IMR-90 (cell line): Measurements from ENCODE around the gene MEGF8. TPM values are rescaled to one million over a fixed set of nuclear protein-coding genes. Genes with fewer than 3 reads are reported as not detected.

ENCODE experiments used
- ATAC-seq: fragments of 200-7000 bp; cut with Tn5 transposase; 2 replicates; pipeline ENCODE4 v1.9.1; 2020; ENCODE audit warnings: low read depth, mild to moderate bottlenecking, moderate library complexity
- BruUV-seq: library from RNA; stranded (reverse); fragments of 400-500 nt; replicated peaks from 2 replicates; lab custom pipeline; 2021; lab: Mats Ljungman, UMichigan
- CTCF ChIA-PET: fragments of 300-600 bp; formaldehyde crosslinking; extraction: SDS; loops from one replicate; lab custom pipeline; 2021; ENCODE audit warnings: antibody characterized with exemption; lab: Yijun Ruan, JAX
- POLR2A ChIA-PET: fragments of 300-600 bp; sonication (Branson Sonifier 250); formaldehyde crosslinking; loops from one replicate; lab custom pipeline; 2022; ENCODE audit warnings: antibody characterized with exemption; ENCODE audit not compliant: unreplicated experiment; lab: Charles Lee
- DNase-seq: peaks from one replicate; pipeline ENCODE4 v3.0.0; 2013
- H2AFZ ChIP-seq: replicated peaks from 2 replicates; pipeline ENCODE3; 2013; ENCODE audit warnings: low read length, mild to moderate bottlenecking; ENCODE audit not compliant: poor library complexity
- H2AK5ac ChIP-seq: 2 replicates; pipeline ENCODE4 v1.6.1; 2013; ENCODE audit warnings: low read depth, low read length, inconsistent platforms
- H2AK9ac ChIP-seq: replicated peaks from 2 replicates; pipeline ENCODE3; 2013; ENCODE audit warnings: mild to moderate bottlenecking, low read depth, low read length, moderate library complexity; ENCODE audit not compliant: poor library complexity
- H2BK120ac ChIP-seq: 2 replicates; pipeline ENCODE4 v1.6.1; 2013; ENCODE audit warnings: low read depth, low read length, inconsistent platforms
- H2BK15ac ChIP-seq: 3 replicates; pipeline ENCODE4 v1.6.1; 2013; ENCODE audit warnings: low read depth, low read length, inconsistent platforms
- H2BK20ac ChIP-seq: 2 replicates; pipeline ENCODE4 v1.6.1; 2013; ENCODE audit warnings: low read depth, mild to moderate bottlenecking, inconsistent platforms, low read length, moderate library complexity
- H2BK5ac ChIP-seq: 2 replicates; pipeline ENCODE4 v1.6.1; 2013; ENCODE audit warnings: mild to moderate bottlenecking, low read depth, low read length, inconsistent platforms; ENCODE audit not compliant: poor library complexity, severe bottlenecking
- H3K14ac ChIP-seq: replicated peaks from 2 replicates; pipeline ENCODE4 v1.6.1; 2013; ENCODE audit warnings: low read depth, low read length, inconsistent platforms
- H3K18ac ChIP-seq: 2 replicates; pipeline ENCODE4 v1.6.1; 2013; ENCODE audit warnings: low read depth, low read length, control low read depth
- H3K23ac ChIP-seq: 2 replicates; pipeline ENCODE4 v1.6.1; 2013; ENCODE audit warnings: low read depth, low read length, inconsistent platforms
- H3K27ac ChIP-seq: 2 replicates; pipeline ENCODE4 v1.5.1; 2013; ENCODE audit warnings: mild to moderate bottlenecking, control low read depth, low read length; ENCODE audit not compliant: insufficient read depth
- H3K27me3 ChIP-seq: 2 replicates; pipeline ENCODE4 v1.6.1; 2013; ENCODE audit warnings: low read length; ENCODE audit not compliant: control insufficient read depth, insufficient read depth
- H3K36me3 ChIP-seq: 2 replicates; pipeline ENCODE4 v1.6.1; 2013; ENCODE audit warnings: low read length, mixed read lengths; ENCODE audit not compliant: control insufficient read depth, insufficient read depth
- H3K4ac ChIP-seq: 2 replicates; pipeline ENCODE4 v1.6.1; 2013; ENCODE audit warnings: low read depth, low read length, inconsistent platforms
- H3K4me1 ChIP-seq: 2 replicates; pipeline ENCODE4 v1.6.1; 2013; ENCODE audit warnings: low read length, mixed read lengths; ENCODE audit not compliant: control insufficient read depth, insufficient read depth
- H3K4me2 ChIP-seq: 2 replicates; pipeline ENCODE4 v1.6.1; 2013; ENCODE audit warnings: low read depth, mild to moderate bottlenecking, control low read depth, low read length, moderate library complexity
- H3K4me3 ChIP-seq: 2 replicates; pipeline ENCODE4 v1.5.1; 2013; ENCODE audit warnings: low read depth, mild to moderate bottlenecking, control low read depth, low read length, moderate library complexity; ENCODE audit not compliant: insufficient read depth
- H3K56ac ChIP-seq: 2 replicates; pipeline ENCODE4 v1.6.1; 2013; ENCODE audit warnings: low read length, inconsistent platforms; ENCODE audit not compliant: insufficient read depth; ENCODE audit errors: extremely low read depth
- H3K79me1 ChIP-seq, 2 experiments: 2 replicates each; pipeline ENCODE4 v1.6.1; 2013; ENCODE audit warnings: low read length in 2 of 2, inconsistent platforms in 1 of 2, low read depth in 1 of 2
- H3K9ac ChIP-seq: 2 replicates; pipeline ENCODE4 v1.6.1; 2013; ENCODE audit warnings: low read depth, low read length, control low read depth
- H3K9me1 ChIP-seq: 2 replicates; pipeline ENCODE4 v1.6.1; 2013; ENCODE audit warnings: low read length, inconsistent platforms; ENCODE audit not compliant: insufficient read depth
- H3K9me3 ChIP-seq: 2 replicates; pipeline ENCODE4 v1.6.1; 2013; ENCODE audit warnings: low read length; ENCODE audit not compliant: control insufficient read depth, insufficient read depth
- H4K20me1 ChIP-seq: 2 replicates; pipeline ENCODE4 v1.6.1; 2013; ENCODE audit warnings: low read length, inconsistent platforms; ENCODE audit not compliant: insufficient read depth
- H4K5ac ChIP-seq: 2 replicates; pipeline ENCODE4 v1.6.1; 2013; ENCODE audit warnings: mild to moderate bottlenecking, low read depth, low read length, control low read depth
- H4K8ac ChIP-seq, 2 experiments: 2 replicates each; pipeline ENCODE4 v1.6.1; 2013; ENCODE audit warnings: low read depth in 2 of 2, low read length in 2 of 2, control low read depth in 1 of 2, inconsistent platforms in 1 of 2
- H4K91ac ChIP-seq: 2 replicates; pipeline ENCODE4 v1.6.1; 2013; ENCODE audit warnings: low read depth, low read length, inconsistent platforms; ENCODE audit not compliant: insufficient read depth
- BHLHE40 ChIP-seq: fragments of 150-350 bp; IDR thresholded peaks from 2 replicates; pipeline ENCODE4 v1.6.1; 2016; ENCODE audit warnings: mild to moderate bottlenecking, low read depth, low read length
- CEBPB ChIP-seq: IDR thresholded peaks from 2 replicates; pipeline ENCODE4 v1.6.1; 2012; ENCODE audit warnings: low read depth, low read length, improper control_type of control experiment
- CHD1 ChIP-seq: IDR thresholded peaks from 2 replicates; pipeline ENCODE4 v1.6.1; 2012; ENCODE audit warnings: low read depth, low read length, improper control_type of control experiment
- FOS ChIP-seq: fragments of 150-350 bp; IDR thresholded peaks from 2 replicates; pipeline ENCODE4 v1.6.1; 2016; ENCODE audit warnings: low read depth, low read length
- MAFK ChIP-seq: IDR thresholded peaks from 2 replicates; pipeline ENCODE4 v1.6.1; 2012; ENCODE audit warnings: low read depth, low read length, improper control_type of control experiment
- MAZ ChIP-seq: IDR thresholded peaks from 2 replicates; pipeline ENCODE4 v1.6.1; 2012; ENCODE audit warnings: low read depth, mild to moderate bottlenecking, low read length, improper control_type of control experiment, moderate library complexity, borderline replicate concordance
- MXI1 ChIP-seq: IDR thresholded peaks from 2 replicates; pipeline ENCODE4 v1.6.1; 2012; ENCODE audit warnings: low read depth, mild to moderate bottlenecking, low read length, moderate library complexity, borderline replicate concordance
- NFE2L2 ChIP-seq: fragments of 150-350 bp; IDR thresholded peaks from 2 replicates; pipeline ENCODE4 v1.6.1; 2016; ENCODE audit warnings: low read depth, mild to moderate bottlenecking, low read length
- POLR2A ChIP-seq: IDR thresholded peaks from 2 replicates; pipeline ENCODE4 v1.6.1; 2012; ENCODE audit warnings: mild to moderate bottlenecking, low read depth, low read length
- RAD21 ChIP-seq: IDR thresholded peaks from 2 replicates; pipeline ENCODE4 v1.6.1; 2012; ENCODE audit warnings: low read length, improper control_type of control experiment
- RCOR1 ChIP-seq: IDR thresholded peaks from 2 replicates; pipeline ENCODE4 v1.6.1; 2012; ENCODE audit warnings: mild to moderate bottlenecking, low read length, improper control_type of control experiment; ENCODE audit not compliant: insufficient replicate concordance
- RFX5 ChIP-seq: IDR thresholded peaks from 2 replicates; pipeline ENCODE4 v1.8.0; 2012; ENCODE audit warnings: low read depth, mild to moderate bottlenecking, low read length, moderate library complexity
- SMC3 ChIP-seq: fragments of 150-350 bp; IDR thresholded peaks from 2 replicates; pipeline ENCODE4 v1.6.1; 2016; ENCODE audit warnings: low read depth, mild to moderate bottlenecking, antibody characterized with exemption, low read length, moderate library complexity
- WGBS, 2 experiments: methylation state at CpG; one replicate each; pipeline versions ENCODE4 v1.1.5 to v1.1.7; 2013; ENCODE audit warnings: missing lambda C conversion rate in 2 of 2; ENCODE audit not compliant: insufficient read length in 1 of 2; ENCODE audit errors: extremely low coverage in 2 of 2; 5-methylcytosine and 5-hydroxymethylcytosine counted together
- dilution Hi-C: fragments of 300-500 bp; cut with HindIII; formaldehyde crosslinking; loops from one replicate; pipeline ENCODE4 v1.14.3; 2018; ENCODE audit warnings: low sequenced_read_pairs; ENCODE audit not compliant: unreplicated experiment
- in situ Hi-C: fragments of 300-500 bp; cut with MboI; formaldehyde crosslinking; loops from 3 replicates; pipeline ENCODE4 v1.14.3; 2019; ENCODE audit warnings: low sequenced_read_pairs, inconsistent platforms, mixed read lengths
- intact Hi-C: fragments of 100-400 bp; cut with micrococcal nuclease; formaldehyde crosslinking; loops from 2 replicates; pipeline ENCODE4 v1.10.0; 2022
- polyA plus RNA-seq, 3 experiments: library from polyadenylated mRNA; depleted of rRNA; stranded (reverse); fragments of >200 nt; gene quantifications; 2 replicates each; pipeline ENCODE4 v1.2.3, GENCODE V29; 2012; ENCODE audit warnings: low replicate concordance in 1 of 3
- total RNA-seq: library from RNA; depleted of rRNA; stranded (reverse); fragments of >200 nt; gene quantifications from 2 replicates; pipeline ENCODE4 v1.2.3, GENCODE V29; 2012
- TF ChIP-seq, protein P1 (sequence below): fragments of 150-350 bp; IDR thresholded peaks from 2 replicates; pipeline ENCODE4 v1.6.1; 2016; ENCODE audit warnings: low read depth, mild to moderate bottlenecking, low read length, moderate library complexity, borderline replicate concordance
- TF ChIP-seq, protein P2 (sequence below): fragments of 150-350 bp; IDR thresholded peaks from 2 replicates; pipeline ENCODE4 v1.6.1; 2017; ENCODE audit warnings: mild to moderate bottlenecking, antibody characterized with exemption, low read length, low read depth

Gene MEGF8
- total and polyA plus RNA-seq, 2 of the 4 experiments (the other 2 are of a cell fraction) = 2.3 to 12.5 TPM

DNA sequence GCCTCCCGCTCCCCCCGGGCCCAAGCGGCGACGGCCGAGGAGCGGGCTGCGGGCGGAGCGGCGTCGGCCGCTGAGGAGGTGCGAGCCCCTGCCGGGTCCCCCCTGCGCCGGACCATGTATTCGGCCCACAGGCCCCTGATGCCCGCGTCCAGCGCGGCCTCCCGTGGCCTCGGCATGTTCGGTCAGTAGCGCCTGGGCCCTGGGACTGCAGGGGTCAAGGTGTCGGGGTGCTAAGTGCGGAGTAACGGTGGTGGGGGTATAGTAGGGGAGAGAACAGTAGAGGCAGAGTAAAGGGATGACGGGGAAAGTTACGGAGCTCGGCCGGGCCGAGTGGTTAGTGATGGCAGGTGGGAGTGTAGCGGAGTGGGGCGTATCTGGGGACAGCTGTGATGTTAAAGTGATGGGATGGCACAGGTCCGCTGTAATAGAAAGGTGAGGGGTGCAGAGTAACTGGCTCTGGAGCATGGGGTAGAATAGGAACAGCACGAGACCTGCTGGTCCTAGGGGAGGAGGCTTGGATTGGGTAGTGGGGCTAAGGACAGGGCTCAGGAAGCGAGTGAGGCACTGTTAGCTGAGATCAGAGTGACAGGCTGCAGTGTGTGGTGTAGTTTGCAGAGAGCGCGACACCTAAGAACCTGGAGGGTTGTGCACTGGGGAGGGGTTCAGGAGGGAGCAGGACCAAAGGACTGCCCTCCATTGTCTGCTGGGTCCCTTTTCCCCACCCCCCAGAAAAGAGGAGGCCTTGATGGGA is 40.7 kb upstream of the MEGF8 start:
- no peak overlapping the region for H2BK120ac ChIP-seq
- in situ Hi-C loops (no loop called here), dilution Hi-C loops (no loop called here), intact Hi-C loops (no loop called here)
- H3K18ac ChIP-seq = no peak overlapping the region
- H2AK5ac ChIP-seq = peak overlapping the region; percentile 90
- peak overlapping the region; percentile 94 for H3K4me2 ChIP-seq
- H3K27ac ChIP-seq = peak overlapping the region; percentile 70
- H2BK5ac ChIP-seq = peak overlapping the region; percentile 16
- no peak overlapping the region for H4K5ac ChIP-seq
- H3K9me3 ChIP-seq = no peaks in the 10 kb centered on the region
- peak overlapping the region; percentile 89 for H3K9ac ChIP-seq
- WGBS, 2 experiments = 0% methylated on average over 20 of the region's 41 CpGs; no CpG with 5 or more reads in 1 of the 2 experiments
- peak overlapping the region; percentile 44 for H3K4ac ChIP-seq
- DNase-seq = no peak
- H3K23ac ChIP-seq = peak overlapping the region; percentile 68
- peak; percentile 0; the same call in 1 of the 2 replicates for ATAC-seq
- peak overlapping the region; percentile 98 for H2AK9ac ChIP-seq
- CTCF ChIA-PET = interaction anchor here (0.7 kb wide), 1 partner anchor 125 kb away, joined by 4 read pairs; no protein-coding TSS in a partner anchor
- peaks cover 39% of the 10 kb centered on the region for H3K4me1 ChIP-seq
- POLR2A ChIA-PET = no interaction called here
- H3K56ac ChIP-seq = no peak overlapping the region; the same call in none of the 2 replicates
- H3K4me3 ChIP-seq = peak overlapping the region; percentile 89
- H4K91ac ChIP-seq = peak overlapping the region; percentile 8; the same call in 1 of the 2 replicates
- no peak overlapping the region for H2BK15ac ChIP-seq
- BruUV-seq = no TSS peak
- no peak overlapping the region for H2BK20ac ChIP-seq
- H4K20me1 ChIP-seq = peaks cover 38% of the 10 kb centered on the region
- H4K8ac ChIP-seq = peak overlapping the region in 1 of 2 experiments; percentile 15; a peak in 1 of 4 replicates
- peaks cover 29% of the 10 kb centered on the region for H3K36me3 ChIP-seq
- H3K14ac ChIP-seq = peak overlapping the region; percentile 81
- H3K9me1 ChIP-seq = peaks cover 16% of the 10 kb centered on the region
- H2AFZ ChIP-seq = peak overlapping the region; percentile 76
- H3K27me3 ChIP-seq = no peaks in the 10 kb centered on the region
- peaks cover 27 to 60% of the 10 kb centered on the region in 2 experiments for H3K79me1 ChIP-seq
- no peak for TF ChIP-seq POLR2A
- TF ChIP-seq MAFK = no peak
- TF ChIP-seq, protein P1, sequence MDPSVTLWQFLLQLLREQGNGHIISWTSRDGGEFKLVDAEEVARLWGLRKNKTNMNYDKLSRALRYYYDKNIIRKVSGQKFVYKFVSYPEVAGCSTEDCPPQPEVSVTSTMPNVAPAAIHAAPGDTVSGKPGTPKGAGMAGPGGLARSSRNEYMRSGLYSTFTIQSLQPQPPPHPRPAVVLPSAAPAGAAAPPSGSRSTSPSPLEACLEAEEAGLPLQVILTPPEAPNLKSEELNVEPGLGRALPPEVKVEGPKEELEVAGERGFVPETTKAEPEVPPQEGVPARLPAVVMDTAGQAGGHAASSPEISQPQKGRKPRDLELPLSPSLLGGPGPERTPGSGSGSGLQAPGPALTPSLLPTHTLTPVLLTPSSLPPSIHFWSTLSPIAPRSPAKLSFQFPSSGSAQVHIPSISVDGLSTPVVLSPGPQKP = no peak
- no peak for TF ChIP-seq MAZ
- TF ChIP-seq NFE2L2 = no peak
- TF ChIP-seq FOS = no peak
- TF ChIP-seq CEBPB = no peak
- no peak for TF ChIP-seq RFX5
- no peak for TF ChIP-seq SMC3
- TF ChIP-seq CHD1 = no peak
- TF ChIP-seq RCOR1 = no peak
- no peak for TF ChIP-seq BHLHE40
- no peak for TF ChIP-seq RAD21
- TF ChIP-seq, protein P2, sequence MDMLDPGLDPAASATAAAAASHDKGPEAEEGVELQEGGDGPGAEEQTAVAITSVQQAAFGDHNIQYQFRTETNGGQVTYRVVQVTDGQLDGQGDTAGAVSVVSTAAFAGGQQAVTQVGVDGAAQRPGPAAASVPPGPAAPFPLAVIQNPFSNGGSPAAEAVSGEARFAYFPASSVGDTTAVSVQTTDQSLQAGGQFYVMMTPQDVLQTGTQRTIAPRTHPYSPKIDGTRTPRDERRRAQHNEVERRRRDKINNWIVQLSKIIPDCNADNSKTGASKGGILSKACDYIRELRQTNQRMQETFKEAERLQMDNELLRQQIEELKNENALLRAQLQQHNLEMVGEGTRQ = no peak
- no peak for TF ChIP-seq MXI1
